GM18505 (cell line): ENCODE measurements around the gene EPS8L3.
"Not testable (repeated sequence)": the region's sequence is repeated elsewhere in the genome, so short reads cannot be mapped to it uniquely, and the experiment has no call there.

Source experiments
- ATAC-seq: cut with Tn5 transposase; IDR thresholded peaks from one replicate; pipeline ENCODE4 v1.9.1; 2021; ENCODE audit not compliant: unreplicated experiment
- POLR2A ChIP-seq: IDR thresholded peaks from 4 replicates; pipeline ENCODE4 v1.6.1; 2011; ENCODE audit warnings: borderline replicate concordance; ENCODE audit not compliant: insufficient read depth, insufficient read length; ENCODE audit errors: extremely low read depth

EPS8L3 gene

GRCh38 chr1:109717729-109718128 is 46.0 kb downstream of the EPS8L3 start:
- TF ChIP-seq POLR2A = no peak
- no peak for ATAC-seq

GRCh38 chr1:109716570-109717090 is 47.1 kb downstream of the EPS8L3 start:
- no peak for ATAC-seq
- TF ChIP-seq POLR2A = no peak

- no peak for ATAC-seq
- no peak for TF ChIP-seq POLR2A
Measured at GRCh38 chr1:109716121-109716520, 47.6 kb downstream of the EPS8L3 start.

DNA sequence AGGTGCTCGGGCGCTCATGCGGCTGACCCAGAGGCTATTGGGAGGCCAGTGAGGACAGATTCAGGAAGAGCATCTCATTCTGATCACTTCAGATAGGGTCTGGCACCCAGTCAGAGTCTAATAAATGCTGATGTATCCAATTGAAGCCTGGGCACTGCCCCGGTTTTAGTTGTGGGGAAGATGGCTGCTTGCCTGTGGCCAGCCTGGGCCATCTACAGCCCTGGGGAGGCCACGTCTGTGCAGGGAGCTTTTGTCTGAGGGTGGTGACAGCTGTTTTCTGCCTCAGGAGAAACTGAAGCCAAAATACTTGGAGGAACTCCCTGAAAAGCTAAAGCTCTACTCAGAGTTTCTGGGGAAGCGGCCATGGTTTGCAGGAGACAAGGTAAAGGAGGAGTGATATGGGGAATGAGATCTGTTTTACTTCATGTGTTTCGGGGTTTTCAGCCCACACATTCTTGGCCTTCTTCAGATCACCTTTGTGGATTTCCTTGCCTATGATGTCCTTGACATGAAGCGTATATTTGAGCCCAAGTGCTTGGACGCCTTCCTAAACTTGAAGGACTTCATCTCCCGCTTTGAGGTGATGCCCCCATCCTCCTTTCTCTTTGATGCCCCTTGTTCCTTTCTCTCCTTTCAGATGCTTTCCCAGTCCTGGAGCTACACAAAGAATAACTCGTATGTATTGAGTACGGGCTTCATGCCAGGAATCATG is 48.9 kb downstream of the EPS8L3 start:
- ATAC-seq = no peak
- no peak for TF ChIP-seq POLR2A

DNA sequence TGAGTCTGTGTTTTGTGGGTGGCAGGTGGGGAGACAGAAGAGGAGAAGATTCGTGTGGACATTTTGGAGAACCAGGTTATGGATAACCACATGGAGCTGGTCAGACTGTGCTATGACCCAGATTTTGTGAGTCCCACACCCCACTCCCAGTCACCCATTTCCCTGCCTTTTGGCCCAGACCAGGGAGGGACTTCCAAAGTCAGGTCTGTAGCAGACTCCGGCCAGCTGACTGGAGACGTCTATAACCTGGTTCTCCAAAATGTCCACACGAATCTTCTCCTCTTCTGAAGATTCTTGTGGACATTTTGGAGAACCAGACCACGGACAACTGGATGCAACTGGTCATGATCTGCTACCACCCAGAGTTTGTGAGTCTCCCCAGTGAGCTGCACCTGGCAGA is 50.1 kb downstream of the EPS8L3 start:
- ATAC-seq = no peak
- TF ChIP-seq POLR2A = no peak

DNA sequence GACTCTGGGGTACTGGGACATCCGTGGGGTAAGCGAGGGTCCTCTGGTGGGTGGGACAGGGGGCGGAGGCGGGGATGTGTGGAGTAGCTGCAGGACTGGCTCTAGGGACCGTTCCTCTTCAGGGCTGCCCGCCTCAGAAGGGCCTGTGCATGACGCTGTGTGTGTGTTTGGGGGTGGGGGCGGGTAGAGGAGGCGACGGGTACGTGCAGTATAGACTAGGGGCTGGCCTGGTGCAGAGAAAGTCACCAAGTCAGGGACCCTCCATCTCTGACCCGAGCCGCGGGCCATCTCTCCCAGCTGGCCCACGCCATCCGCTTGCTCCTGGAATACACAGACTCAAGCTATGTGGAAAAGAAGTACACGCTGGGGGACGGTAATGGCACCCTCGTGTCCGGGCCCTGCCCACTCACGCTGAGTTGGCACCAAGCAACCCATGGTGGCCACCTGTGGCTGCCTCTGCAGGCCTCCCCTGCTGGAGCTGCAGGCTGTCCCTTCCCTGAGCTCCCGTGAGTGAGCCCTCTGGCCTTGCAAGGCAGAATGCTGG is 51.3 kb downstream of the EPS8L3 start:
- no peak for TF ChIP-seq POLR2A
- no peak for ATAC-seq

DNA sequence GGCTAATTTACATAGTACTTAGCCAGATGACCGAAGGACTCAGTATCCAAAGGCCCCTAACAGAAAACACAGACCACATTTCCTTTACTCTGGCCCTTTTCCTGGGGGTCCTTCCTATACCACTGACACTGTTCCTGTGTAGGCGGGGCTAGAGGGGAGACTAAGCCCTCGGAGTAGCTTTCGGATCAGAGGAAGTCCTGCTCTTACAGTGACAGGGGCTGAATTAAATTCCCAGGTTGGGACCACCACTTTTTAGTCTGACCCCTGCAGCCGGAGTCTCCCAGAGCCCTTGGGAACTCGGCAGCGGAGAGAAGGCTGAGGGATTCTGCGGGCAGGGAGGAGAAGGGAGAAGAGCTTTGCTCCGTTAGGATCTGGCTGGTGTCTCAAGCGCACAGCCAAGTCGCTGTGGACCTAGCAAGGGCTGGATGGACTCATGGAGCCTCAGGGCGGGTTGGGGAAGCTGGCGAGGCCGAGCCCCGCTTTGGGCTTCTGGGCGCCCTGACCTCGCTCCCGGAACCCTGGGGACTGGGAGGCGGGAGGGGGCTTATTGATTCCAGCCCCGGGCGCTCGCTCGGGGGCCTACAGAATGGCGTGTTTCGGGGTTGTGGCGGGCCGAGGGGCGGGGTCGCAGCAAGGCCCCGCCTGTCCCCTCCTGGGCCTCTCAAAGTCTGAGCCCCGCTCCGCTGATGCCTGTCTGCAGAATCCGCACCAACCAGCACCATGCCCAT is 52.0 kb downstream of the EPS8L3 start, which contains the start of gene GSTM5:
GSTM5 (plus strand) TSS at position 659 of the 728 bp plus-strand sequence; CDS start at position 721, 62 bp downstream.
- ATAC-seq = not testable (repeated sequence)

- not testable (repeated sequence) for ATAC-seq
Measured at GRCh38 chr1:109709822-109710221, 53.9 kb downstream of the EPS8L3 start.

- not testable (repeated sequence) for ATAC-seq
Measured at GRCh38 chr1:109708949-109709348, 54.8 kb downstream of the EPS8L3 start.

DNA sequence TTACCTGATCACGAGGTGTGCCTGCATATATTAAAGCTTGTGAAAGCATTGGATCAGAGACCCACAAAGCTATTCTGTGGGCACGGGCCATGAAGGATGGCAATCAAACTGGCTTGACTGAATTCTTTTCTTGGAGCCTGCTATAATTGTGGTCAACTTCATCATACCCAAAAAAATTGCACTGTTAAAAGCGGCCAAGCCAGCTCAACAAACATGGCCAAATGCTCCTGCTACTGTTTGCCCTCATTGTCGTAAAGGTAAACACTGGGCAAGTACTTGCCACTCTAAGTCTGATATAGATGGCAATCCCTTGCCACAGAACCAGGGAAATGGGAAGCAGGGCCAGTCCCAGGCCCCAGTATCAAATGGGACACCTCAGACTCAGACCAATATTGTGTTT is 58.3 kb downstream of the EPS8L3 start:
- TF ChIP-seq POLR2A = no peak
- no peak for ATAC-seq

DNA sequence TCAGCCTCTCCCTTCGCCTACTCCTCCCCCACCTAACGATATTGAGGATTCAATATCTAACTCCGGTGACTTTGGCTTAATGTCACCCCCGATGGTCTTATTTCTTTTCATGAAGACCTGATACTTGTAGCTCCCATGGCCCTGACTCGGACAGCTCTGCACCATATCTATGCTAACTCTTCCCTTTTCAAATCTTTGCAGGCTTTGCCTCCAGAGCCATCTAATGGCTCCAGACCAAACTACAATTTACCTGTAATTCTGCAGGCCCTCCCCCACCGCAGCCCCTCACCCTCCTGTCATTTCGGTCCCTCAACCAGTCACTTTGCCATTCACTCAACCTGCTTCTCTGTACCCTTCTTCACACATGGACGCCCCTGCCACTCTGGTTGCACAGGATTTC is 59.5 kb downstream of the EPS8L3 start:
- TF ChIP-seq POLR2A = no peak
- no peak for ATAC-seq

GRCh38 chr1:109702940-109703339 is 60.8 kb downstream of the EPS8L3 start:
- ATAC-seq = not testable (repeated sequence)
